DMS79 (cell line): Measurements from ENCODE around the gene SYNE1.

ENCODE experiments used
- DNase-seq: peaks from one replicate; lab custom pipeline; 2025; lab: John Stamatoyannopoulos, UW

The SYNE1 gene

GRCh38 chr6:152313542-152314482 lies 323.4 kb downstream of the SYNE1 start:
- no peak for DNase-seq

GRCh38 chr6:152312434-152312833 lies 324.7 kb downstream of the SYNE1 start:
- no peak for DNase-seq

- no peak for DNase-seq
Measured at GRCh38 chr6:152310371-152310954, 326.7 kb downstream of the SYNE1 start.

GRCh38 chr6:152309648-152310047 lies 327.5 kb downstream of the SYNE1 start:
- DNase-seq, result no peak

- no peak for DNase-seq
Measured at GRCh38 chr6:152309006-152309405, 328.2 kb downstream of the SYNE1 start.

GRCh38 chr6:152308306-152308705 lies 328.9 kb downstream of the SYNE1 start:
- DNase-seq, result no peak

- DNase-seq, result no peak
Measured at GRCh38 chr6:152305672-152306071, 331.5 kb downstream of the SYNE1 start.

GRCh38 chr6:152301765-152302568 lies 335.2 kb downstream of the SYNE1 start:
- peak; percentile 61 for DNase-seq

- DNase-seq, result no peak
Measured at GRCh38 chr6:152301021-152301764, 336.0 kb downstream of the SYNE1 start.

- DNase-seq, result no peak
Measured at GRCh38 chr6:152300517-152300916, 336.6 kb downstream of the SYNE1 start.

GRCh38 chr6:152298848-152299735 lies 338.1 kb downstream of the SYNE1 start:
- no peak for DNase-seq

- no peak for DNase-seq
Measured at GRCh38 chr6:152298055-152298647, 339.0 kb downstream of the SYNE1 start.

GRCh38 chr6:152296648-152297376 lies 340.4 kb downstream of the SYNE1 start:
- DNase-seq, result no peak

GRCh38 chr6:152295920-152296319 lies 341.2 kb downstream of the SYNE1 start:
- no peak for DNase-seq

- DNase-seq, result no peak
Measured at GRCh38 chr6:152295346-152295745, 341.8 kb downstream of the SYNE1 start.

- no peak for DNase-seq
Measured at GRCh38 chr6:152293404-152293803, 343.8 kb downstream of the SYNE1 start.

- DNase-seq, result no peak
Measured at GRCh38 chr6:152292555-152292954, 344.6 kb downstream of the SYNE1 start.

GRCh38 chr6:152290693-152291092 lies 346.5 kb downstream of the SYNE1 start:
- no peak for DNase-seq

- DNase-seq, result no peak
Measured at GRCh38 chr6:152277826-152278329, 359.3 kb downstream of the SYNE1 start.
